ENCODE data around the gene OSTC.

OSTC gene

DNA sequence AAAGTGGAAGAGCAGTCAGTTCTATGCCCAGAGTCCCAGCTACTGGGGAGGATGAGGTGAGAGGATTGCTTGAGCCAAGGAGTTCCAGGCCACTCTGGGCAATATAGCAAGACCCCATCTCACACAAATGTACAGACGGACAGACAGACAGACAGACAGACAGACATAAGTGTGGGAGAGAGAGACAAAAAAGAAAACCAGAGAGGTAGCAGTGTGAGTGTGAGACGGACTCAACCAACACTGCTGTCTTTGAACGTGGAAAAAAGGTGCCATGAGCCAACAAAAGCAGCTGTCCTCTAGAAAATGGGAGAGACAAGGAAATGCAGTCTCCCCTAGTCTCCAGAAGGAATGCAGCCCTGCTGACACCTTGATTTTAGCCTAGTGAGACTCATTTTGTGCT, 48.2 kb upstream of the OSTC start:
- Histone ChIP-seq H3K27me3 (ENCODE audit: insufficient read depth, poor library complexity, severe bottlenecking) (no peaks in the 10 kb centered on the region), H3K27ac (replicated peaks) (no peak overlapping the region), H3K4me3 (replicated peaks; ENCODE audit: insufficient read depth, low read length) (no peak overlapping the region)
- no peak for DNase-seq (ENCODE audit: low read depth in 1 of 2, low spot score in 1 of 2)
- TF ChIP-seq, protein P1, sequence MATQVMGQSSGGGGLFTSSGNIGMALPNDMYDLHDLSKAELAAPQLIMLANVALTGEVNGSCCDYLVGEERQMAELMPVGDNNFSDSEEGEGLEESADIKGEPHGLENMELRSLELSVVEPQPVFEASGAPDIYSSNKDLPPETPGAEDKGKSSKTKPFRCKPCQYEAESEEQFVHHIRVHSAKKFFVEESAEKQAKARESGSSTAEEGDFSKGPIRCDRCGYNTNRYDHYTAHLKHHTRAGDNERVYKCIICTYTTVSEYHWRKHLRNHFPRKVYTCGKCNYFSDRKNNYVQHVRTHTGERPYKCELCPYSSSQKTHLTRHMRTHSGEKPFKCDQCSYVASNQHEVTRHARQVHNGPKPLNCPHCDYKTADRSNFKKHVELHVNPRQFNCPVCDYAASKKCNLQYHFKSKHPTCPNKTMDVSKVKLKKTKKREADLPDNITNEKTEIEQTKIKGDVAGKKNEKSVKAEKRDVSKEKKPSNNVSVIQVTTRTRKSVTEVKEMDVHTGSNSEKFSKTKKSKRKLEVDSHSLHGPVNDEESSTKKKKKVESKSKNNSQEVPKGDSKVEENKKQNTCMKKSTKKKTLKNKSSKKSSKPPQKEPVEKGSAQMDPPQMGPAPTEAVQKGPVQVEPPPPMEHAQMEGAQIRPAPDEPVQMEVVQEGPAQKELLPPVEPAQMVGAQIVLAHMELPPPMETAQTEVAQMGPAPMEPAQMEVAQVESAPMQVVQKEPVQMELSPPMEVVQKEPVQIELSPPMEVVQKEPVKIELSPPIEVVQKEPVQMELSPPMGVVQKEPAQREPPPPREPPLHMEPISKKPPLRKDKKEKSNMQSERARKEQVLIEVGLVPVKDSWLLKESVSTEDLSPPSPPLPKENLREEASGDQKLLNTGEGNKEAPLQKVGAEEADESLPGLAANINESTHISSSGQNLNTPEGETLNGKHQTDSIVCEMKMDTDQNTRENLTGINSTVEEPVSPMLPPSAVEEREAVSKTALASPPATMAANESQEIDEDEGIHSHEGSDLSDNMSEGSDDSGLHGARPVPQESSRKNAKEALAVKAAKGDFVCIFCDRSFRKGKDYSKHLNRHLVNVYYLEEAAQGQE (IDR thresholded peaks at IDR 0.05; ENCODE audit: insufficient replicate concordance, low read depth) = no peak
- TF ChIP-seq, protein P2, sequence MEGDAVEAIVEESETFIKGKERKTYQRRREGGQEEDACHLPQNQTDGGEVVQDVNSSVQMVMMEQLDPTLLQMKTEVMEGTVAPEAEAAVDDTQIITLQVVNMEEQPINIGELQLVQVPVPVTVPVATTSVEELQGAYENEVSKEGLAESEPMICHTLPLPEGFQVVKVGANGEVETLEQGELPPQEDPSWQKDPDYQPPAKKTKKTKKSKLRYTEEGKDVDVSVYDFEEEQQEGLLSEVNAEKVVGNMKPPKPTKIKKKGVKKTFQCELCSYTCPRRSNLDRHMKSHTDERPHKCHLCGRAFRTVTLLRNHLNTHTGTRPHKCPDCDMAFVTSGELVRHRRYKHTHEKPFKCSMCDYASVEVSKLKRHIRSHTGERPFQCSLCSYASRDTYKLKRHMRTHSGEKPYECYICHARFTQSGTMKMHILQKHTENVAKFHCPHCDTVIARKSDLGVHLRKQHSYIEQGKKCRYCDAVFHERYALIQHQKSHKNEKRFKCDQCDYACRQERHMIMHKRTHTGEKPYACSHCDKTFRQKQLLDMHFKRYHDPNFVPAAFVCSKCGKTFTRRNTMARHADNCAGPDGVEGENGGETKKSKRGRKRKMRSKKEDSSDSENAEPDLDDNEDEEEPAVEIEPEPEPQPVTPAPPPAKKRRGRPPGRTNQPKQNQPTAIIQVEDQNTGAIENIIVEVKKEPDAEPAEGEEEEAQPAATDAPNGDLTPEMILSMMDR (IDR thresholded peaks at IDR 0.05; ENCODE audit: insufficient read depth, low read length) = no peak

DNA sequence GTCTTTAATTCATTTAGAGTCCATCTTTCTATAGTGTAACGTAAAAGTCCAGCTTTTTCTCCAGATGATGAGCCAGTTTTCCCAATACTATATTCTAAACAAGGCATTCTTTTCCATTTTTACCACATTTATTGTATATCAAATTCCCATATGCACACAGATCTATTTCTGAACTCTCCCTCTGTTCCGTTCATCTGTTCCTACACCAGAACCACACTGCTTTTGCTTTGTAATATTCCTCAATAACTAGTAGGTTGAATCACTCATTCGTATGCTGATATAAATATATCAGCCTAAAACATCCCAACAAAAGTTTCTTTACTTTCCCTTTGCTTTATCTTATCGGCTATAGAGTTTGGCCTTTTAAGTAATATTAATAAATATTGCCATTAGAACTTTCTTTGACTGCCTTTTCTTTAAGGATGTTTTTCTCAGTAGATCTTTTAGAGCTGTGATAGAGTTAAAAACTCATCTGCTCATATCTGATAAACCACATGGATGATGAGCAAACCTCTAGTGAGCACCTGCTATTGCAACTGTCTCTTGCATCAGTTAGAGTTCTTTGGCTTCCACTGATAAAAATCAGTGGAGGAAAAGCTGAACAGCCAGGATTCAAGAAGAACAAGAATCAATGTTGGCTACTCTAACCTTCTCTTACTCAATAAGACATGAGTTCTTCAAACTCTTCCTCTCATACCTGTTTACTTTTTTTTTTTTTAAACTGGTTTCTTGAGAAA, 43.2 kb upstream of the OSTC start:
- Histone ChIP-seq H3K4me3 (replicated peaks; ENCODE audit: insufficient read depth, low read length) (no peak overlapping the region), H3K27me3 (ENCODE audit: insufficient read depth, poor library complexity, severe bottlenecking) (no peaks in the 10 kb centered on the region), H3K27ac (replicated peaks) (no peak overlapping the region)
- TF ChIP-seq, protein P2 (IDR thresholded peaks at IDR 0.05; ENCODE audit: insufficient read depth, low read length) = no peak
- DNase-seq (ENCODE audit: low read depth in 1 of 2, low spot score in 1 of 2) = no peak

DNA sequence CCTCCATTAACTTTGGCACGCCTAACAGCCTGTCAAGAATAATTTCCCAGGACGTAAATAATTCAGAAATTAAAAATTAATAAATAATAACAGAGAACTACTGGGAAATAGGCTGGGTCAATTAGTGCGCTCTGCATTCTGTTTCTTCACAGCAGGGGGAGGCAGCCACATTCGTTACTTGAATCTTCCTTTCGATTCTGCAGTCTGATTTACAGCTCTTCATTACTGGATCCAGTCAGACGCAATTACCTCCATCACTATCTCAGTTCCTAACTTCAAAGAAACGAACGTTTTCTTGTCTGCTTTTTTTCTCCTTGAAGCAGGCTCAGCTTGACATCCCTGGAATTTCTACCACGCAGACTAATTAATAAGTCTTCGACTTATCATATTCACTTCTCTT, 39.0 kb upstream of the OSTC start:
- H3K4me3 ChIP-seq (replicated peaks; ENCODE audit: insufficient read depth, low read length) = no peak overlapping the region
- no peak for DNase-seq (ENCODE audit: low read depth in 1 of 2, low spot score in 1 of 2)
- TF ChIP-seq POLR2AphosphoS5 (IDR thresholded peaks at IDR 0.05; ENCODE audit: low read depth) (no peak), GABPA (IDR thresholded peaks at IDR 0.05; ENCODE audit: low read depth) (no peak), SPI1 (IDR thresholded peaks at IDR 0.05; ENCODE audit: borderline replicate concordance, low read depth) (no peak)
- TF ChIP-seq, protein P1 (IDR thresholded peaks at IDR 0.05; ENCODE audit: insufficient replicate concordance, low read depth) = no peak
- TF ChIP-seq, protein P2 (IDR thresholded peaks at IDR 0.05; ENCODE audit: insufficient read depth, low read length) = no peak
- no peak overlapping the region for H3K27ac ChIP-seq (replicated peaks)
- no peaks in the 10 kb centered on the region for H3K27me3 ChIP-seq (ENCODE audit: insufficient read depth, poor library complexity, severe bottlenecking)

DNA sequence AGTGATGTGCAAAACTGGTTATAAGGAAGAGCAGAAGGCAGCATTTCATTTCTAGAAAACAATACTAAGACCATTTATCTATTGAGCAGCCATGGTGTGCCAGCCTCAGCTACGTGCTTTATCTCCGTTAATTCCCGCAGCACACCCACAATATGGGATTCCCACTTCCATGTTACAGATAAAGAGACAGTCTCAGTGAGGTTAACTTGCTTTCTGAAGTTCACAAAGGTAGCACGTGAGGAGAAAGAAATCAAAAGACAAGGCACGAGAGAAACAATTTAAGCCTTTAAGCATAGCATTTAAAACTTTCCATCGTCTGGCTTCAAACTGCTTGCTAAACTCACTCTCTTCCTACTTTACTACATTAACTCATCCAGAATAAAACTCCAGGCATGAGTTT, 38.0 kb upstream of the OSTC start:
- no peak overlapping the region for H3K27ac ChIP-seq (replicated peaks)
- no peaks in the 10 kb centered on the region for H3K27me3 ChIP-seq (ENCODE audit: insufficient read depth, poor library complexity, severe bottlenecking)
- no peak overlapping the region for H3K4me3 ChIP-seq (replicated peaks; ENCODE audit: insufficient read depth, low read length)
- DNase-seq (ENCODE audit: low read depth in 1 of 2, low spot score in 1 of 2) = no peak
- TF ChIP-seq POLR2AphosphoS5 (IDR thresholded peaks at IDR 0.05; ENCODE audit: low read depth) = no peak
- TF ChIP-seq, protein P1 (IDR thresholded peaks at IDR 0.05; ENCODE audit: insufficient replicate concordance, low read depth) = no peak
- no peak for TF ChIP-seq SPI1 (IDR thresholded peaks at IDR 0.05; ENCODE audit: borderline replicate concordance, low read depth)
- TF ChIP-seq, protein P2 (IDR thresholded peaks at IDR 0.05; ENCODE audit: insufficient read depth, low read length) = no peak
- no peak for TF ChIP-seq GABPA (IDR thresholded peaks at IDR 0.05; ENCODE audit: low read depth)

Data from HL-60 (cell line).